Gastrocnemius medialis (tissue), 4 donors: ENCODE measurements around the gene RRM1.

Source experiments
- CTCF ChIP-seq, 5 experiments: fragments of 450-650 bp in 3 of 5; fragments of 200-600 bp in 2 of 5; sonication (generic) in 2 of 5; IDR thresholded peaks in 4 of 5; conservative IDR thresholded peaks in 1 of 5; 1 replicate in 4 of 5; 2 replicates in 1 of 5; pipeline ENCODE4 v1.5.1; 2016 to 2019; ENCODE audit warnings: antibody characterized with exemption in 5 of 5, mild to moderate bottlenecking in 3 of 5, moderate library complexity in 3 of 5
- POLR2A ChIP-seq, 2 donors: fragments of 450-650 bp; IDR thresholded peaks; one replicate each; pipeline ENCODE4 v1.6.1; 2017; ENCODE audit warnings: antibody characterized with exemption in 2 of 2, mild to moderate bottlenecking in 2 of 2, moderate library complexity in 2 of 2

- no peak for TF ChIP-seq CTCF (IDR thresholded peaks at IDR 0.05 in 4 of 5, conservative IDR thresholded peaks at IDR 0.05 in 1 of 5)
- TF ChIP-seq POLR2A (IDR thresholded peaks at IDR 0.05), result no peak
Observed at GRCh38 chr11:4140067-4140636, 45.6 kb downstream of the RRM1 start.
